ENCODE data around the gene MAK. TPM values are rescaled to one million over a fixed set of nuclear protein-coding genes. Genes with fewer than 3 reads are reported as not detected.
"Not testable (repeated sequence)": the region's sequence is repeated elsewhere in the genome, so short reads cannot be mapped to it uniquely, and the experiment has no call there.

MAK gene
- total RNA-seq, 2 donors from 2014 or later: 0.63 TPM; not detected in 1

- H3K4me1 ChIP-seq (ENCODE audit: control insufficient read depth in 1 of 2, low read depth in 2 of 2): peaks cover 0 to 5% of the 10 kb centered on the region in 2 donors
- no peak for DNase-seq (ENCODE audit: low spot score)
- no peak for ATAC-seq (ENCODE audit: insufficient number of reproducible peaks, low FRiP score, low read depth)
Observed at GRCh38 chr6:10742251-10742650, 96.1 kb downstream of the MAK start.

GRCh38 chr6:10741643-10742042 is 96.7 kb downstream of the MAK start:
- DNase-seq (ENCODE audit: low spot score); ATAC-seq (ENCODE audit: insufficient number of reproducible peaks, low FRiP score, low read depth); H3K9me3 ChIP-seq; H3K4me1 ChIP-seq (ENCODE audit: control insufficient read depth in 1 of 2, low read depth in 2 of 2); H3K27ac ChIP-seq; H3K4me3 ChIP-seq; H3K27me3 ChIP-seq (replicated peaks; ENCODE audit: insufficient read depth); H3K36me3 ChIP-seq: not testable (repeated sequence)

More at GRCh38 chr6:10742251-10742650, 96.1 kb downstream of the MAK start:
- H3K36me3 ChIP-seq: no peaks in the 10 kb centered on the region
- no peak for TF ChIP-seq CTCF (IDR thresholded peaks at IDR 0.05)
- no peak overlapping the region for H3K27ac ChIP-seq
- no peaks in the 10 kb centered on the region for H3K9me3 ChIP-seq
- H3K4me3 ChIP-seq: no peak overlapping the region
- no peaks in the 10 kb centered on the region for H3K27me3 ChIP-seq (replicated peaks; ENCODE audit: insufficient read depth)

GRCh38 chr6:10740061-10740460 is 98.3 kb downstream of the MAK start:
- Histone ChIP-seq H3K27me3 (replicated peaks; ENCODE audit: insufficient read depth) (no peaks in the 10 kb centered on the region), H3K4me1 (ENCODE audit: control insufficient read depth in 1 of 2, low read depth in 2 of 2) (no peaks in the 10 kb centered on the region), H3K27ac (no peak overlapping the region), H3K4me3 (no peak overlapping the region), H3K36me3 (no peaks in the 10 kb centered on the region), H3K9me3 (no peaks in the 10 kb centered on the region)
- ATAC-seq (ENCODE audit: insufficient number of reproducible peaks, low FRiP score, low read depth): no peak
- no peak for TF ChIP-seq CTCF (IDR thresholded peaks at IDR 0.05)
- no peak for DNase-seq (ENCODE audit: low spot score)

GRCh38 chr6:10736731-10737130 is 101.6 kb downstream of the MAK start:
- Histone ChIP-seq H3K4me3 (no peak overlapping the region), H3K4me1 (ENCODE audit: control insufficient read depth in 1 of 2, low read depth in 2 of 2) (no peaks in the 10 kb centered on the region), H3K9me3 (no peaks in the 10 kb centered on the region), H3K36me3 (peaks cover 5% of the 10 kb centered on the region), H3K27ac (no peak overlapping the region), H3K27me3 (replicated peaks; ENCODE audit: insufficient read depth) (no peaks in the 10 kb centered on the region)
- no peak for TF ChIP-seq CTCF (IDR thresholded peaks at IDR 0.05)
- ATAC-seq (ENCODE audit: insufficient number of reproducible peaks, low FRiP score, low read depth) (no peak), DNase-seq (ENCODE audit: low spot score) (no peak)

GRCh38 chr6:10733863-10734262 is 104.5 kb downstream of the MAK start:
- H3K36me3 ChIP-seq: peaks cover 13% of the 10 kb centered on the region
- H3K4me3 ChIP-seq: no peak overlapping the region
- no peaks in the 10 kb centered on the region for H3K9me3 ChIP-seq
- ATAC-seq (ENCODE audit: insufficient number of reproducible peaks, low FRiP score, low read depth): no peak
- no peaks in the 10 kb centered on the region for H3K27me3 ChIP-seq (replicated peaks; ENCODE audit: insufficient read depth)
- no peak for TF ChIP-seq CTCF (IDR thresholded peaks at IDR 0.05)
- peaks cover 0 to 13% of the 10 kb centered on the region in 2 donors for H3K4me1 ChIP-seq (ENCODE audit: control insufficient read depth in 1 of 2, low read depth in 2 of 2)
- H3K27ac ChIP-seq: no peak overlapping the region
- DNase-seq (ENCODE audit: low spot score): no peak

- peaks cover 16% of the 10 kb centered on the region for H3K36me3 ChIP-seq
- no peak overlapping the region for H3K27ac ChIP-seq
- ATAC-seq (ENCODE audit: insufficient number of reproducible peaks, low FRiP score, low read depth) (no peak), DNase-seq (ENCODE audit: low spot score) (no peak)
- no peaks in the 10 kb centered on the region for H3K9me3 ChIP-seq
- H3K4me3 ChIP-seq: no peak overlapping the region
- peaks cover 0 to 13% of the 10 kb centered on the region in 2 donors for H3K4me1 ChIP-seq (ENCODE audit: control insufficient read depth in 1 of 2, low read depth in 2 of 2)
- no peak for TF ChIP-seq CTCF (IDR thresholded peaks at IDR 0.05)
- H3K27me3 ChIP-seq (replicated peaks; ENCODE audit: insufficient read depth): no peaks in the 10 kb centered on the region
Observed at GRCh38 chr6:10733151-10733715, 105.1 kb downstream of the MAK start.

Data from thoracic aorta (tissue), 2 donors.